HTERT RPE-1 (cell line): Measurements from ENCODE around the gene TSPAN9.

Experiments
- in situ Hi-C: fragments of 300-500 bp; cut with MboI; formaldehyde crosslinking; loops from 4 replicates; pipeline ENCODE4 v1.14.3; 2020; ENCODE audit warnings: low sequenced_read_pairs

Gene TSPAN9

DNA sequence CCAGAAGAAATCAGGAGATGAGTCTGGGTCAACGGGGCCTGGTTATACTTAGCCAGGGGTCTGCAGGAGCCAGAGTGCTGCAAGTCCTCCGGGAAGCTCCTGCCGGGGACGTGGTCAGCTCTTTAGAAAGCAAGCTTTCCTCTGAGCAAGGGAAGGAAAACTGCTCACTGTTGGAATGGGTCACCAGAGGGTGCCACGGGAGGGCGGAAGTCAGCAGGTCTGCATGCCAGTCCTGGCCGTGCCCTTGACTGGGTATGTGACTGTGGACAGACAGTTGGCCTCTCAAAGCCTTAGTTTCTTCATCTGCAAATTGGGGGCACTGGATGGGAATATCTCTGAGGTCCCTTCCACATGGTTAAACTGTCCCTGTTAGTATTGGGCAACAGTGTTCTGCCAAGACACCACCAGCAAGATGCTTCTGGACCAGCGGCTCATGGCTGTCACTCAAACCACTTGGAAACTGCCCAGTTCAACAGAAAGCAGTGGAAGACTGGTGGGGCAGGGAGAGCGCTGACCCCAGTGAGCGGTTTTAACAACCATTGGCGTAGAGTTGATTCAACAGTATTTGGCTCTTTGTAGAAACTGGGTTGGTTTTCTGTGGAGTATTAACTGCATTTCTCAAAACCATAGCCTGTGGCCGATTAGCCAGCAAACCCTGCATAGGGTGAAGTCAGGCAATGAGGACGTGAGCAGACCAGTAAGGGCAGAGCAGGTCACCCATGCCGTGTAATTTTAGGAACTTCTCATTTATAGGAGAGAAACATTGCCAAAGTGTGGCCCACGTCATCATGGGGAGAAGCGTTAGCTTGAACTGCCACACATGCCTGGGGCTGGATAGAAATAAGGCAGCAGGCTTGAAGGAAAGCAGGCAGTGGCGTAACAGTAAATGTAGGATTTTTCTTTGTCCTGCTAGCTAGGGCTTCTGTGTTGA is 249.9 kb downstream of the TSPAN9 start:
- in situ Hi-C loops: no loop called here

DNA sequence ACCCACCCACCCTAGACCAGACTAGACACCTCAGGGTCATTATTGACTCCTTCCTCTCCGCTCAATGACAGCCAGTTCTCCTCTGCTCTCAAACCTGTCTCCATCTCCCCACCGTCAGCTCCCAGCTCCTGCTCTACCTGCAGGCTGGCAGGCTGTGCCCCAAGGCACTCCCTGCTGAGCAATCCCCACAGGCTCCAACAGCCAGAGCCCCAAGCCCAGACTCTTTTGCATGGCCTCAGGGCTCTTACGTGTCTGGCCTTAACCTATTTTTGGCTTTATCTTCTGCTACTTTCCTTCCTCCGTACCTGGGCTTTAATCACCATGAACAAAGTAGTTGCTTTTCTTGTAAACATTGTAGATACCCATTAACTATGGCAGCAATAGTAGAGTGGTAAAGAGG is 250.9 kb downstream of the TSPAN9 start:
- in situ Hi-C loops: no loop called here

DNA sequence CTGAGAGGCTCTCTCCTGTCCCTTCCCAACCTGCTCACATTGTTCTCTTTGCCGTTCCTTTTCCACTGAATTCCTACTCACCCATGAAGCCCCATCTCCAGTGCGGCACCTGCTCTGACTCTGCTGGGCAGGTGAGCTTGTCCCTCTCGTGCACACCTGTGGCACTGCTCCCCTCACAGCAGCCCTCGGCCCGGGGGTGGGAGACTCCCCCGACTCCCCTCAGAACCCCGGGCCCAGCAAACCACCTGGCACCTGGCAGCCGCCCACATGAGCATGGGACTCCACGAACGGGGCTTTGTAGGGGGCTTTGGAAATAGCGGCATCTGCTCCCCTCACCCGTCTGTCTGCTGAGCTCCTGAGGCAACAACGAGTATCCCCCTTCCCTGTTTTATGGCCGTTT is 251.4 kb downstream of the TSPAN9 start:
- in situ Hi-C loops: no loop called here

DNA sequence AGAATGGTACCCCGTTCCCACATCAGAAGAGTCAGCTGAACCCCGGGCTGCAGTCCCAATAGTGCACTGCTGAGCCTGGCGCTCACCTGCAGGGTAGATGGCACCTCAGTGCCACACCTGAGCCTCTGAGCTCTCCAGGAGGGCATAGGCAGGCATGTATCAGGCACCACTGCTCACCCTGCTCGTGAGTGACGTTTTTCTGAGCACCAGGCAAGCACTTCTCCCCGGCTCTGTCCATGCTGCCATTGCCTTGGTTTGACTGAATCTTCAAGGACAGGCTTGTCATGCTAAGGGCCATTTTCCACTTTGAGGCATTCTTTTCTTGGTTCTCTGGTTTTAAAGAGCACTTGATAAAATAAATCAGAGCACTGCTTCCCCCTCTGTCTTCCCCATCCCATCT is 252.2 kb downstream of the TSPAN9 start:
- in situ Hi-C loops: no loop called here

DNA sequence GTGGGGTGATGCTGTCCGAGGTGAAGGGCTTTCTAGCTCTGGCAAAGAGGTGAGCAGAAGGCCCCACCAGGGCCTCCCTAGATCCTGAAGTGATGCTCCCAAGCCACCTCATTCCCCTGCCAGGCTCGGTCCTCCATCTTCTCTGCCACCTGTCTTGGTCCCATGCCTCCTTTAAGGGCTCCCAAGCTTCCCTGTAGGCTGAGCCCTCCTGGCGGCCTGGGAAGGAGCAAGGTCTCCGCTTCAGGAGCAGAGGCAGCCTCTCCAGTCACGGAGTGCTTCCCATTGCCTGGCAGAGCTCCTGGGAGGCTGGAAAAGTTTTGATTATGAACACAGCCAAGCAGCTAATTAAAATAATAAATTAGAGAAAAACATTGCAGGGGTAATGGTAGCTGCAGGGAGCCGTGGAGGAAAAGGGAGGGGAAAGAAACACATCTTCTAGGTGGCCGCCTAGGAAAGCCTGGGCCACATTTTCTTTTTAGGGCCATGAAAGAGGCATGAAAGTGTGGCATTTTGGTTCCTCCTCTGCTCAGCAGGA is 253.9 kb downstream of the TSPAN9 start:
- in situ Hi-C loops: no loop called here

DNA sequence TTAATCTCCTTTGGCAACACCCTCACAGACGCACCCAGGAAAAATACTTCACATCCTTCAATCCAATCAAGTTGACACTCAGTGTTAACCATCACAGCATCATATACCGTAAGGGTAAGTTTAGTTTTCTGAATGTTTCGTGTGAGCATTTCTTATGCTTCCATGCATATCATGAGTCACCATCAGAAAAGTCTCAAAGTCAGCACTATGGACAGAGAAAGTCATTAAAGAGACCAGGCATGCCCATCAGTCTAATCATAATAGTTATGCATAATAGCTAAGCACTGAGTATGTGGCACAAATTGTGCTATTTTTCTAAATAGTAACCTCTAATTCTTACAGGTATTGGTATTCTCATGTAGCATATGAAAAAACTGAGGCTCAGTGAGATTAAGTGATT is 255.0 kb downstream of the TSPAN9 start:
- in situ Hi-C loops: no loop called here

DNA sequence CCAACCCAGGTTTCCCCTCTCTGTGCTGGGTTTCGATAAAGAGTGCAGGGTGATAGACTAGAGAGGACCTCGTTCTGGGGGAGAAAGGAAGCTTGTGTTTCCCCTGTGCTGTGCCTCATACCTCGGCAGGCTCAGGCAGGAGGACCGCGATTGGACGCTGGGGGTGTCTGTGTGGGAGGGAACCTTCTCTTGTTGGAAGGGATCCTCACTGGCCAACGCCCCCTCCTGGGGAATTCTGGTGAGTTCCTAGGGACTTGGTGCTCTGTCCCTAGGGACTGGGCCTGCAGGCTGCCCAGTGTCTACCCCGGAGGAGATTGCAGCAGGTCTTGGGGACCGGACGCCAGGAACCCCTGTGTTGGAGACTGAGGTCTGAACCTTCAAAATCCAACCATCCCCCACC is 256.4 kb downstream of the TSPAN9 start:
- in situ Hi-C loops: no loop called here

DNA sequence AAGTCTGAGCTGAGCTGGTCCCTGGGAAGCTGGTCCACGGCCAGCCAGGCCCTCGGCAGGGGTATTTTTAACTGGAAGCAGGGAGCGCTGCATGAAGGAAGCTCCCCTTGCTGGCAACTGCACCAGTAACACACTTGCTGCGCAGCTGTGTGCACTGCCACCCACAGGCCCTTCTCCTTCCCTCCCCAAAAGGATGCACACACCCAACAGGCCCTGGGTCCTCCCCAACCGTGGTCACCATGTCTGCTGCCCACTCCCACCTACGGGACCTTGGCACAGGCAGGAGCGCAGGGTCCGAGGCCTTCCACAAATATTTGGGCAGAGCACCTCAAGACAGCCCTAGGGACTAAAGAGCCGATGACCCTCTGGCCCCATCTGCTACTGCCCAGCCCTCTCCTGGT is 256.8 kb downstream of the TSPAN9 start:
- in situ Hi-C loops: no loop called here

DNA sequence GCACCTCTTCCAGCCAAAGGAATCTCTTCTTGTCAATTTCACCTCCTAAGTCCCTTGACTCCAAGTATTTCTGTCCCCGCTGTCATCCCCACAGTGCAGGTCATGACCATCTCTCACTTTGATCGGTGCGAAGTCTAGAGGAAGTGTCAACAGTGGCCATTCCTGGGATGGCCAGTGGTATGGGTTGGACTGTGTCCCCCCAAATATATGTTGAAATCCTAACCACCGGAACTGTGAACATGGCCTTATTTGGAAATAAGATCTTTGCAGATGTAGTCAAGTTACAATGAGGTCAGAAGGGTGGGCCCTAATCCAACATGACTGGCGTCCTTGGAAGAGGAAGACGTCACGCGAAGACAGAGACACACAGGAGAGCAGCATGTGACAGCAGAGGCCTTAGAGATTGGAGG is 257.9 kb downstream of the TSPAN9 start:
- in situ Hi-C loops: no loop called here
